ENCODE measurements around the gene DUSP16.

DUSP16 gene

GRCh38 chr12:12466157-12466556 is 96.5 kb downstream of the DUSP16 start:
- DNase-seq: no peak

DNA sequence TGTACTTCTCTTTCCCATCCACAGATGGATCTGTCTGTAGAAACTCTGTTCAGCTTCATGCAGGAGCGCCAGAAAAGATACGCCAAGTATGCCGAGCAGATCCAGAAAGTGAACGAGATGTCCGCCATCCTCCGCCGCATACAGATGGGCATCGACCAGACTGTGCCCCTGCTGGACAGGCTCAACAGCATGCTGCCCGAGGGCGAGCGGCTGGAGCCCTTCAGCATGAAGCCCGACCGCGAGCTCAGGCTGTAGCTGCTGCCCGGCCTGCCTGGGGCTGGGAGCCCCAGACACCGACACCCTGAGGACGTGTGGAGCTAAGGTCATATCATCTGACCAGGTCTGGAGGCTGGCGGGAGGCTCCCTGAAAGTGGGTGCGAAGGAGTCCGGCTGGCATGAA is 97.1 kb downstream of the DUSP16 start:
- DNase-seq: no peak

DNA sequence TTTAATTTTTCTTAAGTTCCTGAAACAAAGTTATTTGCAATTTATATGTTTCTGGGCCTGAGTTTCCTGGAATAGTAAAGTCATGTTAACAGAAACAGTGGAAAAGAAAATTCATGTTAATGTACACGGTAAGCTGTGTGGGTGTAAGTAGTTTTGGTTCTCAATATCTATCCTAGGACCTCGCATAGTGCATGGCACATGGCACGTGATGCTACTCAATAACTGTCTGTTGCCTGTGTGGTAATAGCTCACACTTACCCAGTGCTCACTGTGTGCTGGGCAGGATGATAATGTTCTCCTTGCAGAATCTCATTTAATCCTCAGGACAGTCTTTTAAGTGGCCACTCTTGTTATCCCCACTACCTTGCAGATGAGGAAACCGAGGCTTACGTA is 100.7 kb downstream of the DUSP16 start:
- no peak for DNase-seq

GRCh38 chr12:12460935-12461922 is 101.4 kb downstream of the DUSP16 start:
- no peak for DNase-seq

- DNase-seq: no peak
Measured at GRCh38 chr12:12456637-12457036, 106.0 kb downstream of the DUSP16 start.

- no peak for DNase-seq
Measured at GRCh38 chr12:12454315-12454714, 108.3 kb downstream of the DUSP16 start.

GRCh38 chr12:12453635-12454034 is 109.0 kb downstream of the DUSP16 start:
- DNase-seq: no peak

GRCh38 chr12:12452326-12452902 is 110.2 kb downstream of the DUSP16 start:
- DNase-seq: no peak

DNA sequence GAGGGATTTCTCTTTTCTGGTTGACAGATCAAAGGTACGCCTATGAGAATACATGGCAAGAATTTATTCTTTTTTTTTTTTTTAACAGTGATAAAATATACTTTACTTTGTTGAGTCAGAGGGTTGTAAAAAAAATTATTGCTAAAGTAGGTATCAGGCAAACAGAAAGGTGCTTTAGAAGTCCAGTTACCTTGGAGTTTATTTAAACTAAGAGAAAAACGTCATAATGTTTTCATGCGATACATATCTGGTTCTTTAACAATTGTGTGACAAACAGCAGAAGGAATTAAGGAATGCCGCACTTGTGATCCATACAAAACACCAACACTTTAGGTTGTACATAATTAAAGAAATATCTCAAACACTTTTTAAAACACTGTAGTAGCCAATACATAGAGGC is 111.6 kb downstream of the DUSP16 start:
- DNase-seq: no peak

DNA sequence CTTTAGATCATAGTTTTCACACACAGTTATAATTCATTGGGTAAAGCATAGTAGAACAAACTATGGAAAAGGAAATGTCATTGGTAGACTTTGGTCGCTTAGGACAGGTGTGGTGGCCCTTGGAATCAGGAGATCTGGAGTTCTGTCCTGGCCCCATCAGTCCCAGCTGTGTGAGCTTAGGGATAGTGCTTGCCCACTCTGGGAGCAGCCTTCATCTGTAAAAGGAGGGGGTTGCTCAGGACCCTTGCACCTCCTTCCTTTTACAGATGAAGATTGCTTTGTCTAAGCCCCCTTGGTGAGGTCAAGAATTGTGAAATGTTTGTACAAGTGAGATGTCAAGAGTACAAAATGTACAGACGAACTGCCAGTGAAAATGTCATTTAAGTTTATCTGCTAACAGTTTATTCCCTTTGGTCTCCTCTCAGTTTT is 112.6 kb downstream of the DUSP16 start:
- DNase-seq: no peak

DNA sequence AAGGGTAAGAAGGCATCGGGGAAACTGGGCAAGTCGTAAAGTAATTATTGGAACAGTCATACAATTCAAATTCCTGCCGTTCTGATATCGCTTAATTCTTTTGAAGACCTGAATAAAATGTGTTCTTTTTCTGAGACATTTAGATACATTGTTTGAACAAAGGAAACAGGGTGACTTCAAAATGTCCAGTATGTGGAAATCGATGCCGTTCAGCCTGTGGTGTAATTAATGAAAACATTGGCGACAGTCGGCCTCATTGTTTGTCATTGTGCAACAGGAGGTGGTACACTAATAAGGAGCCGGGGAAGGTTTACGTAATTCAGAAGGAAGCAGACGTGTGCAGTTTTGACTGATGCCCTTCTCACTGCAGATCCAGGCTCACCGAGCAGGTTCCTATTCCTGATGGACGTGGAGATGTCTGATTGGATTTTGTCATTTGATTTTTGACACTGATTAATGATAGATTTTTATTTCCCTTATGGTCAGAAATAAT is 113.1 kb downstream of the DUSP16 start:
- no peak for DNase-seq

GRCh38 chr12:12447837-12448236 is 114.8 kb downstream of the DUSP16 start:
- DNase-seq: no peak

GRCh38 chr12:12447236-12447635 is 115.4 kb downstream of the DUSP16 start:
- DNase-seq: no peak

DNA sequence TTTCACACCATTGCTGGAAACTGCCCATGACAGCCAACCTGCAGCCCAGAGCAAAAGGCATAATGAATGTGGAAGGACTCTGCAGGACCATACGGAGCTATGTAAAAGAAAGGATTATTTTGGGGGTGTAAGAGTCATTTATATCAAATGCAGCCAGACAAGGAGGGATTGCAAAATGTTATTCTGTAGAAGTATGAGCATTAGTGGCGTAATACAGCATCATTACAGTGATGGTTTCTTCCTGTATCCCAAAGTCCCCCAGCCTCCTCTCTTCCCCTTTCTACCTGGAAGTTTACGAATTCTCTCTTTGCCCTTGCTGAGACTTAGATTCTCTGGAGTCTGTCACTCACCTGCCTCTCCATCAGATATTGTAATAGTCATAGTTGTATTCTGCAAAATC is 115.9 kb downstream of the DUSP16 start:
- no peak for DNase-seq

DNA sequence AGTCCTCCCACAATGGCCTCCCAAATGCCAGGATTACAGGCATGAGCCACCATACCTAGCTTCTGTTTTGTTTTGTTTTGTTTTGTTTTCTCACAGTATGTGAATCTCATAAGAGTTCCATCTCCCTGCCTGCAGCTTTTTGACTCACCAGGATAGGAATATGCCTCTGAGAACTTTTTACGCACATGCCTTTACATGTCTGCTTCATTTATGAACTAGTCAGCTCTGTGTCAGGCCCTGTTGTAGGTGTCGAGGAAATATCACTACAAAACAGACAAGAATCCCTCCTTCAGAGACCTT is 116.8 kb downstream of the DUSP16 start:
- no peak for DNase-seq

GRCh38 chr12:12445165-12445881 is 117.3 kb downstream of the DUSP16 start:
- DNase-seq: no peak

DNA sequence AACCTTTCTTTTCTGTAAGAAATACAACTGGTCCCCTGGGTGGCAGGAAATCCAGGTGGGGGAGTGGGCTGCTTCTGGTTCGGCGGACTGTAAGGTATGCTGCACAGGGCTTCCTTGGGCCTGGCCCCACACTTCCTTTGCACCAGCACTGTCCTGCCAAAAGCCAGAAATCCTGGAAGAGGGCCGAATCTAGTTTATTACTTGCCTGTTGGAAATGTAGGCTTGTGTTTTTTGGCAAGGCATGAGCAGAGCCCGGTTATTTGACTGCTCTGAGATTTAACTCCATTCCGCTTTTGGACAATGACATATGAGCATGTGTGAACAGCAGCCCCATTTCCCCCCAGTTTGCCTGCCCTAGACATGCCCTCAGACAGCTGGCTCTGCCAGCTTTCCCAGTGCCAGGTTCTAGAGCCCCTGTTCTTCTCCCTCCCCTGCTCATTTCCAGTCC is 119.2 kb downstream of the DUSP16 start:
- DNase-seq: peak; percentile 83

DNA sequence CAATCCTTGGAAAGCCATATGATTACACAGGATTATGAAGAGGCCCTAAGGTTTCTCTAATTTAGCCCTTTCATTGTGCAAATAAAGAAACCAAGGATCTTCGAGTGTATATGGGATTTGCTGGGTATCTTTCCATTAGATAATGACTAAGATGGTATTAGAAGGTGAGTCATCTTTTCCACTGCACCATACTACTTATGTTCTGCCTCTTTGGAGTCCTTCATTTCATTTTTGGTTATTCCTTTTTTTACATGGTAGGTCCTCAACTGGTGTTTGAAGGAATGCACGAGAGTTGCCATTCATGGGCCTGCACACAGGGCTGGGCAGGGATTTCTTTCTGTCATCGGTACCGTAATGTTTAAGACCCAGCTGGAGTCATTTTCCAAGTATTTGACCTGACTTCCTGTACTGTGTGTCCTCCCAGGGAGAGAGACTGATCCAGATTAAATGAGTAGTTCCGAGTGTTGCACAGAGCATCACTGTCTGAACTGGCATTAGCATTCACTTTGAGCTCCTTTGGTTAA is 120.1 kb downstream of the DUSP16 start:
- no peak for DNase-seq

- DNase-seq: no peak
Measured at GRCh38 chr12:12441843-12442461, 120.7 kb downstream of the DUSP16 start.

DNA sequence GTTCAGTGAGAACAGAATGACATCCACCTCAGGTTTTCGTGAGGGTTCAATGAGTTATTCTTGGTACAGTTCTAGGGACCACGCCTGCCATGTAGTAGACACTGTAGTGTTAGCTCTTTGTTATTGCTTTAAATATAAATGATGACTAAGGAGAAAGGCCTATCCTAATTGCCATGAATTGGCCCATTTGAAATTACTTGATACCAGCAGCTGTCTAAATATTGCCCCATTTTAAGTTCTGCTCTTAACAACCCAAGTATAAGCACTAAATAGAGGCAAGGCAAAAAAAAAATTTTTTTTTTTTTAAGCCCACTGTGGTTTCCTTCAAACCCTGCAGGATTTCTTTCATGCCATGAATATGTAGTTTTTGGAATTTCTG is 121.2 kb downstream of the DUSP16 start:
- DNase-seq: no peak

DNA sequence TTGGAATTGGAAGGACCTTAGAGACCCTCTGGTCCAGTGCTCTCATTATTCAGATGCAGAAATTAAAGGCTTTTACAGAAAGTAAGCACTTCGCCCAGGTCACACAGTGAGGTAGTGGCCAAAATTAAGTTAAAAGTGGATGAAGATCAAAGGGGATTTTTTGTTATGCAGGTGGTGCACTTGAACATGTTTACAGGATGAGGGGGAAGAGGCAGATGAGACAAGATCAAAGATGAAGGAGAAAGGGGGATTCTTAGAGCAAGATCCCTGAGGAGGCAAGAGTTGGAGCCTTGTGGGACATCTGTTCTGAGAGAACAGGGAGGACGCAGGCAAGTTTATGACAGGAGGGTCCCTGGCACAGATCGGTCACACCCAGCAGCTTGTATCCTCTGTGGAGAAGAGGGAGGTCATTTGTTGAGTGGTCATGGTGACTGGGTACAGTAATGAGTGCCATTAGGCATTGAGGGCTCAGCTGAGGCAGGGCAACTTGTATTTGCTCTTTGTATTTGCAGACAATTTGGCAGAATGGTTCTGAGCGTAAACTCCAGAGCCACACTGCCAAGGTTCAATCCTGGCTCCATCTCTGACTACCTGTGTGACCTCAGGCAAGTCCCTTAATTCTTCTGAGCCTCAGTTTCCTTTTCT is 121.8 kb downstream of the DUSP16 start:
- no peak for DNase-seq

- no peak for DNase-seq
Measured at GRCh38 chr12:12439636-12440035, 123.0 kb downstream of the DUSP16 start.

Data from femur (tissue), 1 donor.